GM21367 (cell line): ENCODE measurements around the gene MYH7.

Source experiments
- ATAC-seq: cut with Tn5 transposase; IDR thresholded peaks from one replicate; pipeline ENCODE4 v1.9.1; 2021; ENCODE audit not compliant: unreplicated experiment

The MYH7 gene

DNA sequence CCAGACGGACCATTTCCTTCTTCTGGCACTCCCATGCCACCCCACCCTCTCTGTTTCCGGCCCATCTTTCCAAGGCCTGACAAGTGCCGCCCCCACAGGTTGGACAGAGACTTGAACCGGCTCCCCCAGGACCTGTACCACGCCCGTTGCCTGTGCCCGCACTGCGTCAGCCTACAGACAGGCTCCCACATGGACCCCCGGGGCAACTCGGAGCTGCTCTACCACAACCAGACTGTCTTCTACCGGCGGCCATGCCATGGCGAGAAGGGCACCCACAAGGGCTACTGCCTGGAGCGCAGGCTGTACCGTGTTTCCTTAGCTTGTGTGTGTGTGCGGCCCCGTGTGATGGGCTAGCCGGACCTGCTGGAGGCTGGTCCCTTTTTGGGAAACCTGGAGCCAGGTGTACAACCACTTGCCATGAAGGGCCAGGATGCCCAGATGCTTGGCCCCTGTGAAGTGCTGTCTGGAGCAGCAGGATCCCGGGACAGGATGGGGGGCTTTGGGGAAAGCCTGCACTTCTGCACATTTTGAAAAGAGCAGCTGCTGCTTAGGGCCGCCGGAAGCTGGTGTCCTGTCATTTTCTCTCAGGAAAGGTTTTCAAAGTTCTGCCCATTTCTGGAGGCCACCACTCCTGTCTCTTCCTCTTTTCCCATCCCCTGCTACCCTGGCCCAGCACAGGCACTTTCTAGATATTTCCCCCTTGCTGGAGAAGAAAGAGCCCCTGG lies 59.8 kb downstream of the MYH7 start:
- no peak for ATAC-seq

DNA sequence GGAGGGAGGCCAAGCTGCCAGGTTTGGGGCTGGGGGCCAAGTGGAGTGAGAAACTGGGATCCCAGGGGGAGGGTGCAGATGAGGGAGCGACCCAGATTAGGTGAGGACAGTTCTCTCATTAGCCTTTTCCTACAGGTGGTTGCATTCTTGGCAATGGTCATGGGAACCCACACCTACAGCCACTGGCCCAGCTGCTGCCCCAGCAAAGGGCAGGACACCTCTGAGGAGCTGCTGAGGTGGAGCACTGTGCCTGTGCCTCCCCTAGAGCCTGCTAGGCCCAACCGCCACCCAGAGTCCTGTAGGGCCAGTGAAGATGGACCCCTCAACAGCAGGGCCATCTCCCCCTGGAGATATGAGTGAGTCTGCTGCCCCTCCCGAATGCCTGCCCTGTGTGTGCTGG lies 62.4 kb downstream of the MYH7 start:
- ATAC-seq = no peak

DNA sequence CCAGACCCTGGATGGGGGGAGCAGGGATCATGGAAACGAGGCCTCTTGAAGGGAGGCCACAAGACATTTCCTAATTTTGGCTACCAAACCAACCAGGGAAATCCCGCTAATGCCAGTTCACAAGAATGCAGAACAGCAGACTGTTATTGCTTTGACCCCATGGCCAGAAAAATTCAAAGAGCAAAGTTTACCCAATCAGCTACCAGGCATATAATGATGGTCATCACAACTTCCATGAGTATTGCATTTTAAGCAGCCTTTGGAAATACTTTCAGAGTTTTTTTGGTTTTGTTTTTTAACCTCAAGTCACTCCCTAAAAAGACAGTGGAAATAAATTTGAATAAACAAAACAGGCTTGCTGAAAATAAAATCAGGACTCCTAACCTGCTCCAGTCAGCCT lies 63.0 kb downstream of the MYH7 start, which contains the start of gene IL25:
Gene IL25, plus strand, starts transcription at position 301 of the 400 bp plus-strand sequence.
- no peak for ATAC-seq

GRCh38 chr14:23371865-23372264 lies 63.6 kb downstream of the MYH7 start:
- ATAC-seq = no peak

DNA sequence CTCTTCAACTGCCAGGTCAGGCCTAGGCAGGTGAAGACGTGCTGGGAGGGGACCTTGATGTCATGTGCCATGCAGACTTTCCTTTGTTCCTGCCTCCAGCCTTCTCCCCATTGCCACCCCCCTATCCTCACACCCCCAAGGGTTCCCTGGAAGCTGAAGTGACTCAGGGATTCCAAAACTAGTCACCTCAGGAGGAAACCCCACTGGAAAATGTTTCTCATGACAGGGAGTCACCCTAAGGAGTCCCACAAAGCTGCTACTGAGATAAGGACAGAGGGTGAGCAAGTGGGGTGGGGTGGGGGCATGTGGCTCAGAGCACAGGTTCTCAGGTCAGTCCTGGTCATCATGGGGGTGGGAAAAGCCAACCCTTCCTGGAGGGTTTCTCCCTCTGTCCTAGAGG lies 65.2 kb downstream of the MYH7 start:
- no peak for ATAC-seq

DNA sequence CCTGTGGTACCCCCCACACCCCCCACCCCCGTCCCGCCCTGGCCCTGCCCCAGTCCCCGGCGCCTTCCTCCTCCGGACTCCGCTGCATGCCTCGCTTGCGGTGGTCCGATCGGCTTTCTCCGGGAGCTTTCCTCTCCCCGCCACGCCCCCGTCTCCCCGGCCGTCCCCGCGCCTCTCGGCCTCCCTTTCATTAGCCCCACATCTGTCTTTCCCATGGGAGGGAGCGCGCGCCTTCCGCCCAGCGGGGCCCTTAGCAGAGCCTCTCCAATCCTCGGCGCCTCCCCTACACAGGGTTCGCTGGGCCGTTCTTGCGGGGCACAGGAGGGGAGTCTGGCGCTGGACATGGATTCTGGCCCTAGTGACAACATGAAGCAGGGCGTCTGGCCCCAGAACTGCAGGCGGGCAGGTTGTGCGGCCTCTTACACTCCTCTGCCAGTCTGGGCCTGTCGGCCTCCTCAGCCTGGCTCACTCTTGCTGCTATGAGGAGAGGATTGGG lies 69.0 kb downstream of the MYH7 start:
- ATAC-seq = no peak

DNA sequence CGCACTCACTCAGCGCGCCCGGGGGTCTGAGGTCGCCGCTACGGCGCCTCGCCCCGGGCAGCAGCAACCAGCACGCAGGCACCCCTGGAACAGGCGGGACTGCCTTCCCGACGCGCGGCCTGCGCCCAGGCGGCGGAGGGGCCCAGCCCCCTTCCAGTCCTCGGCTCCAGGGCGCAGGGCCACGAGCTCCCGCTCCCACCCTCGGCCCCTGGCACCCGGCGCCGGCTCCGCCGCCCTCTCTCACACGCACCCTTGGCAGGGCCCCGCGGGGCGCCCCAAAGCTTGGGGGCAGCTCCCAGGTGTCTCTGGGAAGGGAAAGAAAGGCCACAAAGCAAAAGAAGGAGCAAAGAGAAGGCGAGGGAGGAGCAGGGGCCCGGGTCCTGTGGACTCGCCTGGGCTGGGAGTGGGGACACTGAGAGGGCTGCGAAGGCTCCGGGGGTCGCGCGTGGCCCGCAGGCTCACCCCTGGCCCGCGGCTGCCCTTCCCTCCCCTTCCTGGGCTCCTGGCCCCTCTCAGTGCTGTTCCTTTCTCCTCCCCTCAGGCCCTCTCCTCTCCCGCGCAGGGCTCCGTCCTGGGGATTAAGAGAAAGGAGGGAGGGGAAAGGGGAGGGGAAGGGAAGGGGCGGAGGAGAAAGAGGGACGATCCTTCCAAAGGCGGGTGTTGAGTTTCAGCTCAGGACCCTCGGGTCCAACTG lies 69.6 kb downstream of the MYH7 start:
- no peak for ATAC-seq

- no peak for ATAC-seq
Measured at GRCh38 chr14:23365036-23365731, 70.3 kb downstream of the MYH7 start, which contains the start of gene EFS. TSS of gene EFS (minus strand) at chr14:23365172. CDS start at chr14:23365025, 147 bp downstream.

DNA sequence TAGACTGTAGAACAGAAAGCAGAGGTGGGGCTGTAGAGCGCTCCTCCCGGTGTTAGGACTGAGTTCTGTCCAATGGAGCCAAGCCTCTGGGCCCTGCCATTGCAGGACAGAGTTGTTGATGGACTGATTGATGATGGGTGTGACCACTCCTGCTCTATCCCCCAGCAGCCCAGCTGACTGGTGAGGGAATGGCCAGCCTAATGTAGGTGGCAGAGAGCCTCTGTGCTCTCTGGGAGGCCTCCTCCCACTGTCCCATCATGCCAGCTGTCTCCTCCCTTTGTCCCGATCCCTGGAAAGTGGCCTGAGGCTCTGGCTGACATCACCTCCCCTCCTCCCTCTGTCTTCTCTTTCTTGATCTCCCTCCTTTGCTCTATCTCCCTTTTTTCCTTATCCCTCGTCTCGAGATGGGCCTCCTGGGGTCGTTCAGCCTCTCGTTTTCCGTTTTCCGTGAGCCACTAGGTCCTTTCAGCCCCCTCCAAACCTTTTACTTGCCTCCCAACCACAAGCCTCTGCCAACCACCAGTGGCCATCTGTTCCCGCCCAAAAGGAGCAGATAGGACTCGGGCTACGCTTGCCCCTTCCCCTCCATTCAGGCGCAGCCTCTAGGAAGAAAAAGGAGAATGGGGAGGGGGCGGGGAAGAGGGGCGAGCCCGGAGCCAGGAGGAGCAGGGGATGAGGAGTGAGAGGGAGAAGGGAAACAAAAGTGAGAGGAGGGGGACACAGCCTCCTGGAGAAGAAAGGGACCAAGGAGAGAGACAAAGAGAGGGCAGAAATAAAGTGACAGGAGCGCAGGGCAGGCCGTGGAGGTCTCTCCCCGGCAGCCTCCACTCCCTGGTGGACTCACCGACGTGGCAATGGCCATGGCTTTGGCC lies 71.1 kb downstream of the MYH7 start:
- ATAC-seq = no peak
